Left kidney (tissue), 8 donors: ENCODE data around the gene CERS6. TPM values are rescaled to one million over a fixed set of nuclear protein-coding genes. Genes with fewer than 3 reads are reported as not detected.
"Not testable (repeated sequence)": the region's sequence is repeated elsewhere in the genome, so short reads cannot be mapped to it uniquely, and the experiment has no call there.

Source experiments
- DNase-seq: peaks from one replicate; pipeline ENCODE4 v3.0.0-alpha.2; 2013
- long read RNA-seq, 8 donors: transcript quantifications; one replicate each; lab custom pipeline, GENCODE V29; 2026
- polyA plus RNA-seq: library from polyadenylated mRNA; unstranded; fragments of 120-200 nt; gene quantifications from one replicate; pipeline ENCODE4 v1.2.1, GENCODE V29; 2013; ENCODE audit not compliant: insufficient read length

CERS6 gene, protein sequence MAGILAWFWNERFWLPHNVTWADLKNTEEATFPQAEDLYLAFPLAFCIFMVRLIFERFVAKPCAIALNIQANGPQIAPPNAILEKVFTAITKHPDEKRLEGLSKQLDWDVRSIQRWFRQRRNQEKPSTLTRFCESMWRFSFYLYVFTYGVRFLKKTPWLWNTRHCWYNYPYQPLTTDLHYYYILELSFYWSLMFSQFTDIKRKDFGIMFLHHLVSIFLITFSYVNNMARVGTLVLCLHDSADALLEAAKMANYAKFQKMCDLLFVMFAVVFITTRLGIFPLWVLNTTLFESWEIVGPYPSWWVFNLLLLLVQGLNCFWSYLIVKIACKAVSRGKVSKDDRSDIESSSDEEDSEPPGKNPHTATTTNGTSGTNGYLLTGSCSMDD
- polyA plus RNA-seq = 51.1 TPM
- long read RNA-seq, donor 1, full-length matches to known transcripts = 25 of 50 reads
- long read RNA-seq, donor 1, partial matches to known transcripts = 25 of 50 reads
- long read RNA-seq, donor 1, other reads (novel, unspliced or antisense) = 0 of 50 reads
- long read RNA-seq, donor 2, full-length matches to known transcripts = 10 of 19 reads
- long read RNA-seq, donor 2, partial matches to known transcripts = 9 of 19 reads
- long read RNA-seq, donor 2, other reads (novel, unspliced or antisense) = 0 of 19 reads
- long read RNA-seq, donor 3, full-length matches to known transcripts = 14 of 14 reads
- long read RNA-seq, donor 3, partial matches to known transcripts = 0 of 14 reads
- long read RNA-seq, donor 3, other reads (novel, unspliced or antisense) = 0 of 14 reads
- long read RNA-seq, donor 4 = 0 reads
- long read RNA-seq, donor 5, full-length matches to known transcripts = 12 of 12 reads
- long read RNA-seq, donor 5, partial matches to known transcripts = 0 of 12 reads
- long read RNA-seq, donor 5, other reads (novel, unspliced or antisense) = 0 of 12 reads
- long read RNA-seq, donor 6, full-length matches to known transcripts = 20 of 26 reads
- long read RNA-seq, donor 6, partial matches to known transcripts = 6 of 26 reads
- long read RNA-seq, donor 6, other reads (novel, unspliced or antisense) = 0 of 26 reads
- long read RNA-seq, donor 7, full-length matches to known transcripts = 16 of 23 reads
- long read RNA-seq, donor 7, partial matches to known transcripts = 7 of 23 reads
- long read RNA-seq, donor 7, other reads (novel, unspliced or antisense) = 0 of 23 reads
- long read RNA-seq, donor 8, full-length matches to known transcripts = 7 of 7 reads
- long read RNA-seq, donor 8, partial matches to known transcripts = 0 of 7 reads
- long read RNA-seq, donor 8, other reads (novel, unspliced or antisense) = 0 of 7 reads

DNA sequence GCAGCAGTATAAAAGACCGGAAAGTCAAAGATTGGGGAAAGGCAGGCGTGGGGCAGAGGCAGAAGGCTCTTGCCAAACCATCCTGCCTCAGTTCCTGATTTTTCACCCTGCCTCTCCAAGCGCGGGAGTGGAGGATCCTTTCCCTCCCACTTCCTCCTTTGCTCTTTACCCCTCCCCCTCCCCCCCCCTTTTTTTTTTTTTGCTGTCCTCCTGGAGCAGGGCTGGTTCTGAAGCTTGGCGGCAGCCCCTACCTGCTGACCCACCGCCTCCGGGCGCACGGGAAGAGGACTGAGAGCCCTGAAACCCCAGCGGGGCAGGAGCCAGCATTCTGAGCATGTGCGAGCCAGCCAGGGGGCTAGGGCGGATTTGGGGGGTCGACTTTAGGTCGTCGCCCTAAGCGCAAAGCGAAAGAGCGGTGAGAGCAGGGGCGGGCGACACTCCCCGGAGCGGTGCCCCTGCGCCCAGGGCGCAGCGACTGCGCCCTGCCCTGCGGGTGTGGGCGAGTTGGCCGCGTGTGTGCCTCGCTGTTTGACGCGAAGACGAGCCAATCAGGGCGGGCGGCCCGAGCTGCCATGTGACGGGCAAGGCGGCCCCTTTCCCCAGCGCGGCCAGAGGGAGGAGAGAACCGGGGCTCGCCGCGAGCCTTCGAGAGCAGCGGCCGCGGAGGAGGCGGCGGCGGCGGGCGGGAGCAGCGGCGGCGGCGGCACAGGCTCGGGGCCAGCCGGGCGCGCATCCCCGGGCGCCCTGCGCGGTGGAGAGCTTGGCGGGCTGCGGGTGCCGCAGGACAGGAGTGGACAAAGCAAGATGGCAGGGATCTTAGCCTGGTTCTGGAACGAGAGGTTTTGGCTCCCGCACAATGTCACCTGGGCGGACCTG lies at the start of gene CERS6:
CERS6 (plus strand) TSS at position 628 of the 876 bp plus-strand sequence; CDS start at position 805, 177 bp downstream.
- peak; percentile 90 for DNase-seq

DNA sequence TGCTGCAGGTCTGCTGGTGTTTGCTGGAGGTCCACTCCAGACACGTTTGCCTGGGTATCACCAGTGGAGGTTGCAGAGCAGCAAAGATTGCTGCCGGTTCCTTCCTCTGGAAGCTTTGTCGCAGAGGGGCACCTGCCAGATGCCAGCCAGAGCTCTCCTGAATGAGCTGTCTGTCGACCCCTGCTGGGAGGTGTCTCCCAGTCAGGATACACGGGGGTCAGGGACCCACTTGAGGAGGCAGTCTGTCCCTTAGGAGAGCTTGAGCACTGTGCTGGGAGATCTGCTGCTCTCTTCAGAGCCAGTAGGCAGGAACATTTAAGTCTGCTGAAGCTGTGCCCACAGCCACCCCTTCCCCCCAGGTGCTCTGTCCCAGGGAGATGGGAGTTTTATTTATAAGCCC lies 43.8 kb upstream of the CERS6 start:
- DNase-seq = not testable (repeated sequence)

DNA sequence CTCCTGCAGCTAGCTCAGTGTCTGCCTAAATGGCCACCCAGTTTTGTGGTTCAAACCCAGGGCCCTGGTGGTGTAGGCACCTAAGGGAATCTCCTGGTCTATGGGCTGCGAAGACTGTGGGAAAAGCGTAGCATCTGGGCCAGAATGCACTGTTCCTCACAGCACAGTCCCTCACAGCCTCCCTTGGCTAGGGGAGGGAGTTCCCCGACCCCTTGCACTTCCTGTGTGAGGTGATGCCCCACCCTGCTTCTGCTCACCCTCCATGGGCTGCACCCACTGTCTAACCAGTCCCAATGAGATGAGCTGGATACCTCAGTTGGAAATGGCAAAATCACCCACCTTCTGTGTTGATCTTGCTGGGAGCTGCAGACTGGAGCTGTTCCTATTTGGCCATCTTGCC lies 43.0 kb upstream of the CERS6 start:
- not testable (repeated sequence) for DNase-seq

DNA sequence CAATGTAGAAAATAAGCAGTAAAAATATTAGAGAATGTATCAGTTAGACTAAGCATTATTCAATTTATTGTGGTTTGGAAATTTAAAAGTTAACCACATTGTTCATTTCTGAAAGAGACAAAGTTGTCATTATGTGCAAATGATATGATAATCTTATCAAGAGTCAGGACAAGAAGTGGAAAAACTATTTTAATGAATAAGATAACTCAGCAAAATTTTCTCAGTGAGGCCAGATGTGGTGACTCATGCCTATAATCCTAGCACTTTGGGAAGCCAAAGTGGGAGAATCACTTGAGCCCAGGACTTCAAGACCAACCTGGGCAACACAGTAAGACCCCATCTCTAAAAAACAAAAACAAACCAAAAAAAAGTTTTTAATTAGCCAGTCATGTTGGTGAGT lies 39.5 kb upstream of the CERS6 start:
- no peak for DNase-seq

DNA sequence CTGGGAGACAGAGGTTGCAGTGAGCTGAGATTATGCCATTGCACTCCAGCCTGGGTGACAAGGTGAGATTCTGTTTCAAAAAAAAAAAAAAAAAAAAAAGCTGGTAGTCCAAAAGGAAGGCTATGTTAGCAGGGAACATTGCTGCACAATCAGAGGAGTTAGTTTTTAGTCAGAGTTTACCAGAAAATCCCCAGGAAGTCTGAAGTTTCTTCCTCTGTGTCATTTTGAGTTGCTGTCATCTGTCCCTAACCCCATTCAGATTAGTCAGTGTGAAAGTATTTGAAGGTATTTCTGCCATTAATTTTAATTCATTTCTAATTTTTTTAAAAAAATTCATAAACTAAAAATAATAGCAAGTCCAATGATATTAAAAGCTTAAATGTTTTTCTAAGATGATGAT lies 33.5 kb upstream of the CERS6 start:
- DNase-seq = no peak

DNA sequence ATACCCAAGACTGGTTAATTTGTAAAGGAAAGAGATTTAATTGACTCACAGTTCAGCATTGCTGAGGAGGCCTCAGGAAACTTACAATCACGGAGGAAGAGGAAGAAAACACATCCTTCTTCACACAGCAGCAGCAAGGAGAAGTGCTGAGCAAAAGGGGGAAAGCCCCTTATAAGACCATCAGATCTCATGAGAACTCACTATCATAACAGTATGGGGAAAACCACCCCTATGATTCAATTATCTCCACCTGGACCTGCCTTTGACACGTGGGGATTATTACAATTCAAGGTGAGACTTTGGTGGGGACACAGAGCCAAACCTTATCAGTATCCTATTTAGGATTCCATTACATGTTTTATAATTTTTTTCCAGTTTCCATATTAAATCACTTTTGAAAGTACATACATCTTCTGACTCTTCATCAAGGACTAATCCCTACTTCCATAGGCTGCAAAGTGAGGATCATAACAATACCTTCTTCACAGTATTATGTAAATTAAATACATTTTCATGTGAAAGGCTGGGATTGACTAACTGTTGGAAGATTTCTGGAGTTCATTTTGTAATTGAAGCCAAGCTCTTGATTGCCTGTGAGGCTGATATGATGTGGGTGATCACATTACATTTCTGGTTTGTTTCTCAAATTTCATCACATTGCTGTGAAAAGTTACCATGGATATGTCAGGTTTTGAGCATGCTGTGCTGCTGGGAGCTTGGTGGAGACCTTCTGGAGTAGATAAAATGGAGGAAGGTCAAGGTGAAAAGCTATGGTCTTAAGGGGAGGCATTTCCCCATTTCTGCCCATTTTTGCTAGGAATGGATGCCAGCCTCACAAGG lies 31.7 kb upstream of the CERS6 start:
- DNase-seq = no peak

DNA sequence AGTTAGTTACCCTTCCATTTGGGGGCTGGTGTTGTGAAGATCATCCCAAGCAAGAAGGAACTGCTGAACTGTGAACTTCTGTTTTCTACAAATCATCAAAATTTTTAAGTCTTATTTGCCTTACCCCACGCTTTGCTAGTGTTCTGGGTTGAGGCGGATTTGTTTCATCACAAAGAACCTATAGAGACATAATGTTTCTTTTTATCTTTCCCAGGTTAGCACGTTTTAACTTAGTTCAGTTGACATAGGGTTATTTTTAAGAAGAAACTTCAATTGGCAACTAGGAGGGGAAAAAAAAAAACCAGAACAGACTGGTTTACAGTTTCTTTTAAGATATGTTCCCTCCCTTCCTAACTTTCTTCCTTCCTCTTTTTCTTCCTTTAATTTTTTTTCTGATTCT lies 31.1 kb upstream of the CERS6 start:
- no peak for DNase-seq

DNA sequence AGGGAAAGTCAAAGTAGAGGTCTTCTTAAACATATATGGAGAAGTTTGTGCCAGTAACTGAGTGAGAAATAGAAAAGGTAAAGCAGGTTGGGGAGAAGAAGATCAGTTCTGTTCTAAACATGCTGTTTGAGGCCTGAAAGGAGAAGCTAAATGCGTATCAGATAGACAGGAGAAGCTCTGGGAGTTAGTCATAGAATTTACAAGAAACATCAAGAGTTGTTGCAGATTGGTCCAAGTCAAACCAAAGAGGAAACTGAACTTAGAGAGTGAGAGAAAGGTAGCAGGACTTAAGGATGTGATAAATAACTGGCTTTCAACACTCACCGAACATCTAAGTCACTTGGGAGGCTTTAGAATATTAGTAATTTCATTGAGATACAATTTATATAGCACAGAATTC lies 29.2 kb upstream of the CERS6 start:
- no peak for DNase-seq

DNA sequence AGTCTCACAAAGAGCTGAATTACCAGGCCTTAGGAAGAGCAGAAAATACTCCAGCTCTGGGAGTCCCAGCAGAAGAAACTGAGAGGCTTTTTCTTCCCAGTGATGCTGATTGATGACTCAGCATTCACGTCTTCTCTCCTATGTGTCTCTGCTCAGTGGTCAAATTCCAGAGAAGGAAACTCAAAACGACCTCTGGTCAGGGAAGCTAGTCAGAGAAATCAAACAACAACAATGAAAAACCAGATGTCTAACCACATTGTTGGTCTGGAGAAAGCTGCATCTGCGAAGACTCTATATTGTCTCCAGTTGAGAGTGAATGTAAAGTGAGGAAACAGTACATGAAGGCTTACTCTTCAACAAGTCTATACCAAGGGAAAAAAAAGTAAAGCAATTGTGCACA lies 28.6 kb upstream of the CERS6 start:
- DNase-seq = no peak

DNA sequence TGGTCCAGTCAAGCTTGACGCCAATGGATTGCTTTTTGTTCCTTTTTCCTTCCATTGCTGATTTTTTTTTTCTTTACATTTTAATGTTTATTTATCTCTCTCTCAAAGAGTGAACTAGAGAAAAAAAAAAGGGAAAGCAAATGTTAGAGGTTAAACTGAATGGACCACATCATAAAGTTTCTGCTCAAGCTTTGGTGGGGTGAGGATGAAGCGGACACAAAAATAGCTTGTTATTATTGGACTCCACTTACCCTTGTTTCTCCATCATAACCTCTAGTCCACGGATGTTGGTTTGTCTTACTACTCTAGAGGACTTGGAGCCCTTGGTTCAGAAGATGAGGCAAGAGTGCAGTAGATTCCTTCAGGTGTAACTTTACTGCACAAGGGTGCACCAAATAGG lies 27.6 kb upstream of the CERS6 start:
- no peak for DNase-seq

DNA sequence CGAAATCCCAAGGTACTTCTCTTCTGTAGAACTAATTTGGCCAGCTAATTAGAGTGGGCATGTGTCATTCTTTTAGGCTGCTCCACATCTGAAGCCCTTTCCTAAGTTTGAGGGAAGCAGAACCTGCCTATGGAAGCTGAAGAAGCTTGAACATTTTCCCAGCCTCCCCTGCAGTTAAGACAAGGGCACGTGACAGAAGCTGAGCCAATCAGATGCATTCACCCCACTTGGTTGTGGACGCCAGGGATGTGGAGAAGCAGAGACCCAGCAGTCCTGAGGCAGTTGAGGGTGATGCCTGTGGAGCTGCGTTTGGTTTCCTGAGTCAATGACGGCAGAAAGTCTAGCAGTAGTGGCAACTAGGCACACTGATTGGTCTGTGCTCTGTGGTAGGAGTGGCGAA lies 26.1 kb upstream of the CERS6 start:
- no peak for DNase-seq

DNA sequence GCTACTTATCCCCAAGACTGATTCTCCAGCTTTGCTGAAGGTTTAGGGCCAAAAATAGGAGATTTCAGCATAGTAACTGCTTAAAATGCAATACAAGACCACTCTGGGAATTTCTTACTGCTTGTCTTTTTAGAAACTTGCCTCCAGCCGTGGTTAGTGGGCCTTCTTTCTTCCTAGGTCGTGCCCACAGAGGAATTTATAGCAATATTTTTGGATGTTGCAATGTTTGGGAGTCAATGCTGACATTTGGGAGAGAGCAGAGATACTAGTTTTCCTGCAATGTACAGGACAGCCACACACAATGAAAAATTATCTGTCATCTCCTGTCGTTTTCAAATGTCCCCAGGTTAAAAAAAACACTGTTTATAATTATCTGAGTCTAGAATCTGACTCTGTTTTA lies 25.6 kb upstream of the CERS6 start:
- no peak for DNase-seq

DNA sequence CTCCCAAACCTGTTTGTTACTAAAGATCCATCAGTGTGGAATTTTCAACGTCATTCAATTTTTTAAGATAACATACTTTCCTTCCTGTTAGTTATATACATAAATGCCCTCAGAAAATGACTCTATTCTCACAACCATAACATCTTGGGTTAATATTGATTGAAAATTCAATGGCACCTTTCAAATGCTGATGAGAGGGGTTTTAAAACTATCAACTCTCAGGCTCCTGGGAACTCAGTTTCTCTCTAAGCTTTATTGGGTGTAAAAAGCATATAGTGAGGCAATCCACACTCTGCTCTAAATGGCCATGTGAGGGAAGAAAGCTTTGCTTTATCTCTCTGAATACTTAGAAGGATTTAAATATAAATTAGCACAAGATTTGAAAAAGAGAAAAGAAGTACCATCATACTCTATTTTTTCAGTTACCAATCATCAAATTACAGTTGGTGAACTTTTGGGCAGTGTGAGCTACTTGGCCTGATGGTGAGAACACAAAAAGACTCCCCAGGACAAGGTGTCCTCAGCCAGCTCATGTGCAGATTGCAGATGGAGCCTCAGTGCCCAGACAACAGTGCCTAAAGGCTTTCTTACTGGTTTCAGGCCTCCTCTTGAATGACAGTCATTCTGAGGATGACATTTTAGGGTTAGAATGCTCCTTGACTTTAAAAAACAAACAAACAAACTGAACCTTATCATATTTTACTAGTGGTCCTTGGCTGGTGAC lies 24.6 kb upstream of the CERS6 start:
- DNase-seq = no peak

DNA sequence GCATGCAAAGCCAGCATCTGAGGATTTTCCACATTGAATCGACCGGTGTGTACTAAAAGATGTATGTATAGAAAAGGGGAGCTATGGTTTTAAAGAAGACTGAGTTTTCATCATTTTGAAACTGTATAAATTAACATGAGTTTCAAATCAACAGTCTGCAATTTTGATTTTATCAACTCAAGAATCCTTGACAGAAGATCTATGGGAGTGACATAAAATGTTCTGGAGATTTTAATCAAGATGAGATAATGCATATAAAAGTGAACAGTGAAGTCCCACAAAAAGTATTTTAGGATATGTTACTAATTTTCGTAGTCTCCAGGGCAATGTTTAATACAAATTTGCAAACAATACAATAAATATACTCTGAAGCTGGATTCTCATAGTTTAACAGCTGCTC lies 24.0 kb upstream of the CERS6 start:
- no peak for DNase-seq

DNA sequence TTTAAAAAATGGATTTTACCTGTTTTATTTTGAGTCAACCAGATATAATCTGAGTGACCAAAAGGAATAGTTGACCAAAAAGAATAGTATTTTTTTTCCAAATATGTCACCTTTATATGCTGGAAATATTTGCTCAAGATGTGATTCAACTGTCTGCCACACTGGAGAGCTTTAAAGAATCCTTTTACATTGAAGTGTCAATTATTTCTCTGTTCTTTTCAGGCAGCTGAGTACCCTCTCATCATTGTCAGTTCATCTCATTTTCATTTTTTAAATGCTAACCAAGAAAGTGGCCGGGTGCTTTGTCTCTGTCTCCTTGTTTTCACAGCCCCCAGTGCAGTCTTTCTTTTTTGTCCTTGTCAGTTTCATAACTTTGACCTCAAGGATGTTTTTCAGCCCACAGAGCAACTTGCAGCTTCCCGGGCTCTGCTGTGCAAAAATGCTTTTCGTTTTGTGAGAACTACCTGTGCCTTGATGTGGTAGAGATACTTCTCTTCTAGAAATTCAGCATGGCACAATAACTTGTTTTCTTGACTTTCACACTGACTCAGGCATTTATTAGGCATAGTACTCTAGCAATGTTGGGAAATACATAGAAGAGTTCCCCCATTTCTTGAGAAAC lies 23.4 kb upstream of the CERS6 start:
- no peak for DNase-seq

DNA sequence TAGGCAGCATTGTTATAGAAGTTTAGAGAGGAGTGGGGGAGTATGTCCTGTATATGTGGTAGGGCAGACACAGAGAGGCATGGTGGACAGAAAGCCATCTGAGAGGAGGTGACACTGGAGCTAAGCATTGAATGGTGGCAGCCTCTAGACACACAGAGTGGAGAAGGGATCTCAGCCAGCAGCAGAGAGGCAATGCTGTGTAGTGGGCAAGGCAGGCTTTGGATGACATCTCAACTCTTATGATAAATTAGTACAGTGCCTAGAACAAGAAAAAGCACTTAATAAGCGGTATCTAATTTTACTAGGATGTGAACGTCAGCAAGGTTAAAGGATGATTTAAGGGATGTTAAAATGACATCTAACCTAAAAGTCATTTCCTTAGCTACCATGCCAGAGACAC lies 22.5 kb upstream of the CERS6 start:
- no peak for DNase-seq

DNA sequence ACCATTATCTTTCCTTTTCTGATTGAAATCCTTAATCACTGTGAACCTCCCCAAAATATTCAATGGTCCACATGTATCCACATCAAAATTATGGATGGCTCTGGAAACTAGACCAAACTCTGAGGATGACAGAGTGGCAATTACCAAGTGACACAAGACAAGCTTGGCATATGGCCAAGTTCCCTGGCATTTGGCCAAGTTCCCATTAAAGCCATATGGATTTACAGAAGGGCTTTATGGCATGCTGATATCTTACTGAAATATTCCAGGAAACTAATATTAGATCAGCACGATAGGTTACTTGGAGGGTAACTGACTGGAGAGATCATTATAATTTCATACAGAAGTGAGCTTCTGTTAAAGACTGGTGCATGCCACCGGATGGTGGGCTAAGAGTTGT lies 21.9 kb upstream of the CERS6 start:
- no peak for DNase-seq

DNA sequence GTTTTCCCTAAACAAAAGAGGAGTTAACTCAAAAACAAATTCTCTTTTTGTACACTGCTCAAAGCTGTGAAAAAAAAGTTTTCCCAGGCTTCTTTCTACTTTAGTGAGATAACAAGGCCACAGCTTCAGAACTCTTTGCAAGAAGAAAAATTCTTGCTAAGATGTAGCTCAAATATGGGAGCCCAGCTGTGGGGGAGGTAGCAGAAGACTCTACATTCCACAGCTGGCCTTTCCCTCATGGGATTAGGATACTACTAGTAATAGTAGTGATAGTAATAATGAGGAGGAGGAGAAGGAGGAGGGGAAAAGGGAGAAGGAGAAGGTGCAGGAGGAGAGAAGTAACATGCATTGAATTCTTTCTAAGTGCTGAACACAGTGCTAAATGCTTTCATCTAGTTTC lies 19.2 kb upstream of the CERS6 start:
- no peak for DNase-seq

DNA sequence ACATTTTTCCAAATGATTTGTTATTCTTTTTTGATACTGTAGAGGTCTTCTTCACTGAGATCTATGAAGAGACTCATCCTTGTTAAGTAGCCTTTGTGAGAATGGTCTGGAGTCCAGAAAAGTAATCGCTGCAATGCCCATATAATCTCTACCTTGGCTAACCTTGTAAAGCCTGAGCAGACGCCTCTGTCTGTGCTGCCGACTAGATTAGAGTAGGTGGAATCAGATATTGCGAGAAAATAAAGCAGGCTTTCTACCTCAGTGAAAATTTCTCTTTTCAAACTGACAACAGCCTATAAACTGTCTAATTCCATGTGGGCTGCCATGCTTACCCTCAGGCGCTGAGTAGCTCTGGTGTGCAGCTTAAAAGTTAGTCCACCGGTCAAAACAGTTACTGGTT lies 17.5 kb upstream of the CERS6 start:
- DNase-seq = no peak
